OCI-LY1 (cell line): Measurements from ENCODE around the gene NDUFS5.

Experiments
- H2AFZ ChIP-seq: fragments of 200-600 bp; sonication (generic), shearing (Covaris generic); 2 replicates; pipeline ENCODE4 v1.6.0; 2014; ENCODE audit warnings: antibody characterized with exemption, mild to moderate bottlenecking, low read length
- H3F3A ChIP-seq: fragments of 200-600 bp; sonication (generic), shearing (Covaris generic); 2 replicates; pipeline ENCODE4 v1.6.0; 2014; ENCODE audit warnings: mild to moderate bottlenecking, antibody characterized with exemption, low read length, moderate library complexity; ENCODE audit not compliant: insufficient read depth
- H3K27ac ChIP-seq: fragments of 200-600 bp; sonication (generic); 2 replicates; pipeline ENCODE4 v1.5.1; 2014; ENCODE audit warnings: low read length, mixed run types, mild to moderate bottlenecking, low read depth; ENCODE audit not compliant: poor library complexity, severe bottlenecking
- H3K27me3 ChIP-seq: fragments of 200-600 bp; sonication (generic); 2 replicates; pipeline ENCODE4 v1.6.0; 2014; ENCODE audit warnings: antibody characterized with exemption, mild to moderate bottlenecking, low read length, moderate library complexity; ENCODE audit not compliant: insufficient read depth
- H3K36me3 ChIP-seq: fragments of 200-600 bp; sonication (generic); 2 replicates; pipeline ENCODE4 v1.6.1; 2014; ENCODE audit warnings: mild to moderate bottlenecking, antibody characterized with exemption, low read length, moderate library complexity, mixed read lengths; ENCODE audit not compliant: insufficient read depth
- H3K4me1 ChIP-seq: fragments of 200-600 bp; sonication (generic); 2 replicates; pipeline ENCODE4 v1.5.1; 2014; ENCODE audit warnings: mild to moderate bottlenecking, low read length, moderate library complexity; ENCODE audit not compliant: insufficient read depth, severe bottlenecking
- H3K4me2 ChIP-seq: fragments of 200-600 bp; sonication (generic), shearing (Covaris generic); 2 replicates; pipeline ENCODE4 v1.6.1; 2014; ENCODE audit warnings: low read length
- H3K4me3 ChIP-seq: fragments of 200-600 bp; sonication (generic); 2 replicates; pipeline ENCODE4 v1.5.1; 2014; ENCODE audit warnings: low read length, low read depth, mild to moderate bottlenecking, mixed read lengths; ENCODE audit not compliant: poor library complexity, severe bottlenecking
- H3K79me2 ChIP-seq: fragments of 200-600 bp; shearing (Covaris generic); 2 replicates; pipeline ENCODE4 v1.6.1; 2016; ENCODE audit warnings: mixed run types, low read length, mixed read lengths; ENCODE audit not compliant: insufficient read depth
- H3K9ac ChIP-seq: fragments of 200-600 bp; sonication (generic), shearing (Covaris generic); 2 replicates; pipeline ENCODE4 v1.6.1; 2014; ENCODE audit warnings: mild to moderate bottlenecking, low read length, mixed read lengths
- H3K9me2 ChIP-seq: fragments of 200-600 bp; sonication (generic), shearing (Covaris generic); 2 replicates; pipeline ENCODE4 v1.6.1; 2014; ENCODE audit warnings: low read depth, mild to moderate bottlenecking, low read length, mixed read lengths
- H3K9me3 ChIP-seq: fragments of 200-600 bp; shearing (Covaris generic); 2 replicates; pipeline ENCODE4 v1.6.1; 2014; ENCODE audit warnings: low read length, mixed read lengths
- H4K20me1 ChIP-seq: fragments of 200-600 bp; sonication (generic), shearing (Covaris generic); 2 replicates; pipeline ENCODE4 v1.6.0; 2016; ENCODE audit warnings: mild to moderate bottlenecking, low read length; ENCODE audit not compliant: insufficient read depth
- EZH2 ChIP-seq: fragments of 200-600 bp; sonication (generic), shearing (Covaris generic); IDR thresholded peaks from 2 replicates; pipeline ENCODE4 v1.8.0; 2017; ENCODE audit warnings: borderline replicate concordance, mixed run types, mild to moderate bottlenecking, antibody characterized with exemption, low read length, moderate library complexity, mixed read lengths
- TF ChIP-seq, protein P1 (sequence below): fragments of 200-600 bp; sonication (generic), shearing (Covaris generic); IDR thresholded peaks from 2 replicates; pipeline ENCODE4 v1.5.1; 2017; ENCODE audit warnings: mild to moderate bottlenecking, antibody characterized with exemption, low read length, moderate library complexity, mixed read lengths

The NDUFS5 gene

DNA sequence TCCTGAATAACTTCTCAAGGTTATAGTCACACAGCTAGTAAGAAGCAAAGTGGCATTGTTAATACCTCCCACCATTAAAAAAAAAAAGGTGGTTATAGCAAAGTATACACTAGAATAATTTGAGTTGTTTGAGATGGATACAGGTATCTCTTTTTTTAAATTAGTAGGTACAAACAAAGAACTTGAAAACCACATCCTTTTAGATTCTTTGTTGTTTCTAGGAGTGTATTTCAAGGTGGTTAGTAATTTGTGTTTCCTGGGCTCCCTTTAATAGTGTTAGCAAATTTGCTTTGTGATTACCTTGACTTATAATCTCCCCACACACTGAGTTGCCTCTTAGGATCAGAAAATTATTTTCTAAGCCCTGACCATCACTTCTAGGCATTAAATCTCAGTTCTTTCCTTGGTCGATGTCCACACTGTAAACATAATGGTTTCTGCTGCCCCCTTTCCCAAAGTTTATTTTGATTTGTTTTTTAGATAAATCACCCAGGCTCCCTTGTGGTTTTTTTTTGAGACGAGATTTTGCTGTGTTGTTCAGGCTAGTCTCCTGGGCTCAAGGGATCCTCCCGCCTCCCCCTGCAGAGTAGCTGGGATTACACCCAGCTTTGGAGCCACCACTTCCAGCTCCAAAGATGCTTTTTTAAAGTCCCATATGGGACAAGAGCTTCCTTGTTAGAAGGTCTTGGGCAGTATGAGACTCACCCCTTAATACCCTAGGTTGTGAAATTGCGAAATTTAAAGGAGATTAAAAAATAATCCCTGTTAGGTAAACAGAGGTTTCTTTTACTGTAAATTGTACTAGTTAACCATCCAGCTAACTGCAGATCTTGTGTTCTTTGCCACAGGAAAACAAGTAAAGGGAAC lies 28.9 kb upstream of the NDUFS5 start:
- Histone ChIP-seq H3F3A (no peaks in the 10 kb centered on the region), H3K36me3 (peaks cover 95% of the 10 kb centered on the region), H3K9ac (no peak overlapping the region), H4K20me1 (no peaks in the 10 kb centered on the region; the same call in 1 of the 2 replicates), H3K79me2 (peaks cover 43% of the 10 kb centered on the region), H3K4me3 (no peak overlapping the region), H3K4me1 (peaks cover 24% of the 10 kb centered on the region), H3K27ac (no peak overlapping the region), H2AFZ (no peak overlapping the region), H3K9me3 (no peaks in the 10 kb centered on the region), H3K4me2 (no peak overlapping the region), H3K27me3 (no peaks in the 10 kb centered on the region), H3K9me2 (no peaks in the 10 kb centered on the region)
- TF ChIP-seq, protein P1, sequence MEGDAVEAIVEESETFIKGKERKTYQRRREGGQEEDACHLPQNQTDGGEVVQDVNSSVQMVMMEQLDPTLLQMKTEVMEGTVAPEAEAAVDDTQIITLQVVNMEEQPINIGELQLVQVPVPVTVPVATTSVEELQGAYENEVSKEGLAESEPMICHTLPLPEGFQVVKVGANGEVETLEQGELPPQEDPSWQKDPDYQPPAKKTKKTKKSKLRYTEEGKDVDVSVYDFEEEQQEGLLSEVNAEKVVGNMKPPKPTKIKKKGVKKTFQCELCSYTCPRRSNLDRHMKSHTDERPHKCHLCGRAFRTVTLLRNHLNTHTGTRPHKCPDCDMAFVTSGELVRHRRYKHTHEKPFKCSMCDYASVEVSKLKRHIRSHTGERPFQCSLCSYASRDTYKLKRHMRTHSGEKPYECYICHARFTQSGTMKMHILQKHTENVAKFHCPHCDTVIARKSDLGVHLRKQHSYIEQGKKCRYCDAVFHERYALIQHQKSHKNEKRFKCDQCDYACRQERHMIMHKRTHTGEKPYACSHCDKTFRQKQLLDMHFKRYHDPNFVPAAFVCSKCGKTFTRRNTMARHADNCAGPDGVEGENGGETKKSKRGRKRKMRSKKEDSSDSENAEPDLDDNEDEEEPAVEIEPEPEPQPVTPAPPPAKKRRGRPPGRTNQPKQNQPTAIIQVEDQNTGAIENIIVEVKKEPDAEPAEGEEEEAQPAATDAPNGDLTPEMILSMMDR, result no peak
- no peak for TF ChIP-seq EZH2

GRCh38 chr1:38997901-38998190 lies 28.3 kb upstream of the NDUFS5 start:
- Histone ChIP-seq H3K36me3 (peaks cover 98% of the 10 kb centered on the region), H3K27me3 (no peaks in the 10 kb centered on the region), H3K9me2 (no peaks in the 10 kb centered on the region), H4K20me1 (no peaks in the 10 kb centered on the region; the same call in 1 of the 2 replicates), H3K27ac (no peak overlapping the region), H3K4me3 (no peak overlapping the region), H3K9me3 (no peaks in the 10 kb centered on the region), H2AFZ (no peak overlapping the region), H3K4me1 (peaks cover 18% of the 10 kb centered on the region), H3K79me2 (peaks cover 37% of the 10 kb centered on the region), H3K9ac (no peak overlapping the region), H3F3A (no peaks in the 10 kb centered on the region), H3K4me2 (no peak overlapping the region)
- TF ChIP-seq, protein P1, result no peak
- no peak for TF ChIP-seq EZH2

- no peaks in the 10 kb centered on the region for H3K9me2 ChIP-seq
- no peak overlapping the region for H3K27ac ChIP-seq
- peaks cover 12% of the 10 kb centered on the region; the same call in 1 of the 2 replicates for H3K79me2 ChIP-seq
- no peaks in the 10 kb centered on the region for H3F3A ChIP-seq
- H3K27me3 ChIP-seq, result no peaks in the 10 kb centered on the region
- H2AFZ ChIP-seq, result no peak overlapping the region
- TF ChIP-seq EZH2, result no peak
- TF ChIP-seq, protein P1, result no peak
- H3K4me1 ChIP-seq, result peaks cover 4% of the 10 kb centered on the region
- H3K4me3 ChIP-seq, result no peak overlapping the region
- no peaks in the 10 kb centered on the region; the same call in 1 of the 2 replicates for H4K20me1 ChIP-seq
- H3K9ac ChIP-seq, result no peak overlapping the region
- H3K4me2 ChIP-seq, result no peak overlapping the region
- peaks cover 99% of the 10 kb centered on the region for H3K36me3 ChIP-seq
- H3K9me3 ChIP-seq, result no peaks in the 10 kb centered on the region
These were observed 24.4 kb upstream of the NDUFS5 start for GRCh38 chr1:39001516-39002421.
